Keratinocyte (primary cell): ENCODE results near the gene DPEP2NB.

Experiments used
- EZH2 ChIP-seq: IDR thresholded peaks from one replicate; pipeline ENCODE4 v1.6.1; 2012; ENCODE audit warnings: inconsistent platforms, mild to moderate bottlenecking, low read length, moderate library complexity
- TF ChIP-seq, protein P1 (sequence below), 3 experiments: IDR thresholded peaks in 1 of 3; conservative IDR thresholded peaks in 1 of 3; optimal IDR thresholded peaks in 1 of 3; 2 replicates in 2 of 3; 3 replicates in 1 of 3; pipeline versions ENCODE3 to v1.5.1; 2011; ENCODE audit warnings: low read length in 3 of 3, mild to moderate bottlenecking in 3 of 3, moderate library complexity in 2 of 3, control low read depth in 1 of 3, inconsistent platforms in 1 of 3; ENCODE audit not compliant: insufficient read depth in 2 of 3; ENCODE audit errors: extremely low read depth in 1 of 3

GRCh38 chr16:68062910-68063393 is 47.2 kb upstream of the DPEP2NB start:
- no peak for TF ChIP-seq EZH2
- TF ChIP-seq, protein P1, sequence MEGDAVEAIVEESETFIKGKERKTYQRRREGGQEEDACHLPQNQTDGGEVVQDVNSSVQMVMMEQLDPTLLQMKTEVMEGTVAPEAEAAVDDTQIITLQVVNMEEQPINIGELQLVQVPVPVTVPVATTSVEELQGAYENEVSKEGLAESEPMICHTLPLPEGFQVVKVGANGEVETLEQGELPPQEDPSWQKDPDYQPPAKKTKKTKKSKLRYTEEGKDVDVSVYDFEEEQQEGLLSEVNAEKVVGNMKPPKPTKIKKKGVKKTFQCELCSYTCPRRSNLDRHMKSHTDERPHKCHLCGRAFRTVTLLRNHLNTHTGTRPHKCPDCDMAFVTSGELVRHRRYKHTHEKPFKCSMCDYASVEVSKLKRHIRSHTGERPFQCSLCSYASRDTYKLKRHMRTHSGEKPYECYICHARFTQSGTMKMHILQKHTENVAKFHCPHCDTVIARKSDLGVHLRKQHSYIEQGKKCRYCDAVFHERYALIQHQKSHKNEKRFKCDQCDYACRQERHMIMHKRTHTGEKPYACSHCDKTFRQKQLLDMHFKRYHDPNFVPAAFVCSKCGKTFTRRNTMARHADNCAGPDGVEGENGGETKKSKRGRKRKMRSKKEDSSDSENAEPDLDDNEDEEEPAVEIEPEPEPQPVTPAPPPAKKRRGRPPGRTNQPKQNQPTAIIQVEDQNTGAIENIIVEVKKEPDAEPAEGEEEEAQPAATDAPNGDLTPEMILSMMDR (optimal IDR thresholded peaks at IDR 0.05 in 1 of 3, IDR thresholded peaks at IDR 0.05 in 1 of 3, conservative IDR thresholded peaks at IDR 0.05 in 1 of 3; ENCODE audit: extremely low read depth in 1 of 3, insufficient read depth in 2 of 3, low read length in 3 of 3): no peak
